HG03135 (cell line): Measurements from ENCODE around the gene RAB11FIP3.
"Not testable (repeated sequence)": the region's sequence is repeated elsewhere in the genome, so short reads cannot be mapped to it uniquely, and the experiment has no call there.

Experiments
- ATAC-seq: cut with Tn5 transposase; IDR thresholded peaks from one replicate; pipeline ENCODE4 v1.9.1; 2021; ENCODE audit warnings: mild to moderate bottlenecking, moderate library complexity; ENCODE audit not compliant: unreplicated experiment

Gene RAB11FIP3

GRCh38 chr16:492211-492875 lies 66.9 kb downstream of the RAB11FIP3 start:
- no peak for ATAC-seq

GRCh38 chr16:494676-495075 lies 69.2 kb downstream of the RAB11FIP3 start:
- ATAC-seq = not testable (repeated sequence)

GRCh38 chr16:495127-495748 lies 69.8 kb downstream of the RAB11FIP3 start:
- ATAC-seq = no peak

DNA sequence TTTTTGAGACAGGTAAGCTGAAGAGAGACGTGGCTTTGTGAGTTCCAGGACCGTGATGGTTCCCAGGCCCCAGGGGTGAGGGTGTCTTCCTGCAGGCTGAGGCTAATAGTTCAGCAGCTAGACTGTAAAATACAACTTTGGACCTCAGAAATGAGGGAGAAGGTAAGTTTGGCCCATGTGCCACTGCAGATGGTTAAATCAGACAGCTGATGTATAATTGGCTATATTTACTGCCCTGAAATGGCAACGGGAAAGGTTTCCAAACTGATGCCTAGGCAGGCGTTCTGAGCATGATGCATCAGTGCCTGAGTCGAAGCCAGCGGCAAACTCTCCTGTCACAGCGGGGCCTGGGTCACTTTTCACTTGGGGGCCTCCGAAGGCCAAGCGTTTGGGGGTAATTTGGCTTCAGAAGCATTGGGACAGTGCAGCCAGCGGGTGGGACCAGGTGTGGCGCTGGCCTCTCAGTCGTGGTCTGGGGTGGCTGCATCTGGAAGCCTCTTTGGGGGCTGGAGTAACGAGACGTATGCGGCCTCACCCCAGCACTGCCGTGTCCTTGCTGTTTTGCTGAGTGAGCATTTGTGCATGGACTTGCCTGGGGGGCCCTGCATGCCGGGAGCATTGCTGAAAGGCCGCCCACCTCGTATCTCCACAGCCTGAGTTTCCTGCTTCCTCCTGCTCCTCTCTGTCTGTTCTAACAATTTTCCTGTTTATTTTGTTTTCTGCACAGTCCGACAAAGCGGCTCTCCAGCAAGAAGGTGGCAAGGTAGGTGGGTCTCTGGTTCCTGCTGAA lies 70.8 kb downstream of the RAB11FIP3 start:
- no peak for ATAC-seq

GRCh38 chr16:497258-497657 lies 71.8 kb downstream of the RAB11FIP3 start:
- ATAC-seq = no peak

DNA sequence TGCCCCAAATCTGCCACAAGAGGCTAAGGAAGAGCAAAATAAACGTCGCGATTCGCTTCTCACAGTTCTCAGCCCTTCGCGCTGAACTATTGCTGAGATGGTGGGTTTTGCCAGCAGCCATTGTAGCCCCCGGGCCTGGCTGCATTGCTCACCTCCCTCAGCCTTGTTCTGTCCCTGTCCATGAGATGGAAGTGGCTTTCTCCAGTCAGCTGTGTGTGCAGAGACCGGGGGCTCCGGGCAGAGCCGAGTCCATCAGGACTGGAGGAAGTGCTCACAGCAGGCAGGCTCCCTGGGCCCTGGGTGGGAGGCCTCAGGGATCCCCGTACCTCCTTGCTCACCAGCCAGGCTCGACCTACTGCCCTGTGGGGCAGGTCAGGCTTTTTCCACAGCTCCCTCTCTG lies 74.5 kb downstream of the RAB11FIP3 start:
- no peak for ATAC-seq

GRCh38 chr16:500709-501108 lies 75.3 kb downstream of the RAB11FIP3 start:
- ATAC-seq = no peak

DNA sequence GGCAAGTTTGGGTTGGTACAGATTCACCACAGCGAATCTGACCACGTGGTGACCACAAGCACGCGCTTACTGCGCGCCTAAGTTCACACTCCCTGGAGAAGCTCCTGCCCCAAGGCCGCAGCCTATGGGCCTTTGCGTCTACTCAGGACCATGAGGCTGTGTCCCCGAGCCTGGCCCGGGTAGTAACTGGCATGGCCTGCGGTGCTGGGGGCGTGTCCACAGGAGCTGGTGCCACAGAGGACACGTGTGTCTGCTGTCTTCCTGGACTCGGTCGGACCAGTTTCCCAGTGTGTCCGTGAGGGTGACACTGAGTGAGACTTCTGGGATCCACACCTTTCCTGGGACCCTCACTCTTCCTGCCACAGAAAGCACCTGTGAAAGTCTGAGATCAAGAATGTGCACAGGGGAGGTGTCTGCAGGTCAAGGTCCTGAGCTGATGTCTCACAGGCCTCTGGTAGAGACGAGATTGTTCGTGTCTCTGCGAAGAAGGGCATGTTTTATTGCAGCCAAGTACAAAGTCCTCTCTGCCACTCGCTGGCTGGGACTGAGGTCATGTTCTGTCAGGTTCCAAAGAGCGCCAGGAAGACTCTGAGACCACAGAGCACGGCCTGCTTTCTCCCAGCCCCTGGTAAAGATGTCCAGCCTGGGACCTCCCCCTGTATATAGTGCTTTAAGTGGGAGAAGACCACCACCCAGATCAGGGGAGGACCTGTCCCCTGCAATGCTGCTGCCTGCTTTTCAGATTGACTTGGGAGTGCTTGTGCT lies 76.9 kb downstream of the RAB11FIP3 start:
- no peak for ATAC-seq

- no peak for ATAC-seq
Observed at GRCh38 chr16:503150-504071, 78.0 kb downstream of the RAB11FIP3 start.

DNA sequence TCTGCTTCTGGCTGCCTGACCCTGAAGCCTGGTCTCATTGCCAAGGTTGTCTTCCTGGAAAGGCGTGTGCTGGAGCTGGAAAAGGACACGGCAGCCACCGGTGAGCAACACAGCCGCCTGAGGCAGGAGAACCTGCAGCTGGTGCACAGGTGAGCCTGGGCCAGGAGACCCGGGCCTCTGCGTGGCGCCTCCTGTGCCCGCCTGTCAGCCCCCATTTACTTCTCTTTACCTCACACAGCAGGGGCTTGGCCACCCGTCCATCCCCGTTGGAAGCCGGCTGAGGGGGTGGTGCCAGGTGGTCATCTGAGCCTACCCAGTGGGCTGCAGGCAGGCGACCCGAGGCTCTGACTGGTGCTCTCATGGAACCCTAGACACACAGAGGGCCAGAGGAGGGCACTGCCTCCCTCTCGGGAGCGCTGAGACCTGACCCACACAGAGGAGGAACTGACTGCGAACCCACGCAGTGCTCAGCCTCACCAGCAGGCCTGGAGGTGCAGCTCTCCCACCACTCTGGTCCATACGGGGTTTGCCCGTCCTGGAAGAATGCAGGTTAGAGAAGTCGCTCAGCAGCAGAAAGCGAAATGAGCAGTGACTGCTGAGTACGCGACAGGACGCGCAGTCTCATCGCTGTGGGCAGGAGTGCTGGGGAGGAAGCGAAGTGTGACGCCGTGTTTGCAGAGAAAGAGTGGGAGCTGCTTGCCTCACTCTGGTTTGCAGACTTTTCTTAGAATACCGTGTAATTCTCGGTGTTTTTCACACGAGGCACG lies 80.2 kb downstream of the RAB11FIP3 start:
- ATAC-seq = no peak

DNA sequence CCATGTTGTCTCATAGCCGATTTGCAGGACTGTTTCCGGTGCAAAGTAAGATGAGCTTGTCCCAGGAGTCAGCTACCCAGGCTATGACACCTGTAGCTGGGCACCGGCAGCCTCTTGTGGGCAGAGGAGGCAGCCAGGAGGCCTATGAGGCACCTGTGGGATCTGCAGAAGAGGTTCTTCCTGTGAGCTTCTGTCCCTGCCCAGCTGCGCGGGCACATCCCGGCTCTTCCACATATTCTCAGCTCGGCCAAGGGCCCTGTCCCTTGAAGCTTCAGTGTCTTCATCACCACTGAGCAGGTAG lies 80.7 kb downstream of the RAB11FIP3 start:
- ATAC-seq = no peak

- ATAC-seq = not testable (repeated sequence)
Observed at GRCh38 chr16:507527-507926, 82.1 kb downstream of the RAB11FIP3 start.

GRCh38 chr16:507996-508395 lies 82.5 kb downstream of the RAB11FIP3 start:
- no peak for ATAC-seq

- no peak for ATAC-seq
Observed at GRCh38 chr16:508884-509736, 83.7 kb downstream of the RAB11FIP3 start.

- no peak for ATAC-seq
Observed at GRCh38 chr16:510066-510825, 84.8 kb downstream of the RAB11FIP3 start.

- no peak for ATAC-seq
Observed at GRCh38 chr16:512802-513201, 87.4 kb downstream of the RAB11FIP3 start.

DNA sequence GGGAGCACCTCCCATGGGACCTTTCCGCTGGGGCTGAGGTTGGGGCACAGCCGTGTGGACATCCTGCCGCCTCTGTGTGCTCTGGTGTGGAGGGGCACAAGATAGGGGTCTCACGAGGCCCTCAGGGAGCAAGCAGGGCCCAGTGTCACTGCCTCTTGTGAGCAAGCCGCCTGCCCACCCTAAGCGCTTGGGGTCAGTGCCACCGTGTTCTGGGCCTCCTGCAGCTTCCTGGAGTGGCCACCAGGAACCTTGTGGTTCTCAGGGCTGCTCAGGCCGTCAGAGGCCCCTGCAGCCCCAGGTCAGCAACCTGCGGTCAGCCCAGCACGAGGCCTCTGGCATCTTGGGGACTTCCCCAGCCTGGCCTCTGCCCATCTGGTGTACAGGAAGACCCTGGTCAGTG lies 88.5 kb downstream of the RAB11FIP3 start:
- no peak for ATAC-seq
